ENCODE data around the gene OR1D5.
"Not testable (repeated sequence)": the region's sequence is repeated elsewhere in the genome, so short reads cannot be mapped to it uniquely, and the experiment has no call there.

The OR1D5 gene

GRCh38 chr17:3063507-3063906, at the start of gene OR1D5:
TSS of gene OR1D5 (minus strand) at chr17:3063607. CDS start at chr17:3063607, 0 bp downstream.
- not testable (repeated sequence) for DNase-seq (ENCODE audit: low read depth)

GRCh38 chr17:3104322-3104721, 40.9 kb upstream of the OR1D5 start, which contains the start of gene OR1D2:
TSS of gene OR1D2 (minus strand) at chr17:3104422. CDS start at chr17:3092996, 11,426 bp downstream.
- no peak for DNase-seq (ENCODE audit: low read depth)

GRCh38 chr17:3073850-3074249, 10.4 kb upstream of the OR1D5 start:
- DNase-seq (ENCODE audit: low read depth), result not testable (repeated sequence)

- DNase-seq (ENCODE audit: low read depth), result not testable (repeated sequence)
Measured at GRCh38 chr17:3065192-3065591, 1.8 kb upstream of the OR1D5 start.

- DNase-seq (ENCODE audit: low read depth), result not testable (repeated sequence)
Measured at GRCh38 chr17:3062824-3063377, 506 bp downstream of the OR1D5 start.

GRCh38 chr17:3054868-3055267, 8.5 kb downstream of the OR1D5 start:
- DNase-seq (ENCODE audit: low read depth), result not testable (repeated sequence)

GRCh38 chr17:3049705-3050295, 13.6 kb downstream of the OR1D5 start:
- DNase-seq (ENCODE audit: low read depth), result no peak

- DNase-seq (ENCODE audit: low read depth), result peak; percentile 95
Measured at GRCh38 chr17:3048727-3049471, 14.5 kb downstream of the OR1D5 start.

- DNase-seq (ENCODE audit: low read depth), result no peak
Measured at GRCh38 chr17:3046753-3047152, 16.7 kb downstream of the OR1D5 start.

- no peak for DNase-seq (ENCODE audit: low read depth)
Measured at GRCh38 chr17:3043737-3044365, 19.6 kb downstream of the OR1D5 start.

- no peak for DNase-seq (ENCODE audit: low read depth)
Measured at GRCh38 chr17:3040882-3041281, 22.5 kb downstream of the OR1D5 start.

- no peak for DNase-seq (ENCODE audit: low read depth)
Measured at GRCh38 chr17:3039736-3040135, 23.7 kb downstream of the OR1D5 start.

- no peak for DNase-seq (ENCODE audit: low read depth)
Measured at GRCh38 chr17:3038941-3039340, 24.5 kb downstream of the OR1D5 start.

GRCh38 chr17:3037259-3037658, 26.1 kb downstream of the OR1D5 start:
- DNase-seq (ENCODE audit: low read depth), result no peak

GRCh38 chr17:3036800-3037199, 26.6 kb downstream of the OR1D5 start:
- DNase-seq (ENCODE audit: low read depth), result no peak

GRCh38 chr17:3035968-3036280, 27.5 kb downstream of the OR1D5 start:
- DNase-seq (ENCODE audit: low read depth), result no peak

GRCh38 chr17:3035256-3035967, 28.0 kb downstream of the OR1D5 start:
- DNase-seq (ENCODE audit: low read depth), result no peak

GRCh38 chr17:3034578-3034920, 28.9 kb downstream of the OR1D5 start:
- DNase-seq (ENCODE audit: low read depth), result no peak

- no peak for DNase-seq (ENCODE audit: low read depth)
Measured at GRCh38 chr17:3033741-3034577, 29.4 kb downstream of the OR1D5 start.

- no peak for DNase-seq (ENCODE audit: low read depth)
Measured at GRCh38 chr17:3033248-3033640, 30.2 kb downstream of the OR1D5 start.
